Fibroblast of lung (primary cell): Measurements from ENCODE around the gene PDS5B.

Experiments
- CTCF ChIP-seq, 2 donors: IDR thresholded peaks in 1 of 2; conservative IDR thresholded peaks in 1 of 2; 1 replicate in 1 of 2; 2 replicates in 1 of 2; pipeline ENCODE4 v1.5.1; 2011 to 2012; ENCODE audit warnings: low read length in 2 of 2, control low read depth in 1 of 2, inconsistent platforms in 1 of 2, low read depth in 1 of 2, mild to moderate bottlenecking in 1 of 2
- EZH2 ChIP-seq: IDR thresholded peaks from 2 replicates; pipeline ENCODE4 v1.5.1; 2012; ENCODE audit warnings: low read length, control low read depth, mild to moderate bottlenecking; ENCODE audit errors: missing control alignments

- TF ChIP-seq CTCF (conservative IDR thresholded peaks at IDR 0.05 in 1 of 2, IDR thresholded peaks at IDR 0.05 in 1 of 2; ENCODE audit: low read depth in 1 of 2, low read length in 2 of 2) (no peak), EZH2 (no peak)
These were observed 140.3 kb downstream of the PDS5B start for GRCh38 chr13:32726374-32727037.
